GM12864 (cell line): ENCODE data around the gene AMER1.

ENCODE experiments used
- DNase-seq: peaks from one replicate; pipeline ENCODE4 v3.0.0-alpha.2; 2011; ENCODE audit warnings: low read depth
- H3K4me3 ChIP-seq: 2 replicates; pipeline ENCODE4 v1.5.1; 2011; ENCODE audit warnings: mild to moderate bottlenecking, low read depth, low read length, control low read depth
- CTCF ChIP-seq: IDR thresholded peaks from 2 replicates; pipeline ENCODE4 v1.5.1; 2011; ENCODE audit warnings: low read depth, mild to moderate bottlenecking, moderate library complexity, low read length, control low read depth, inconsistent platforms; ENCODE audit errors: missing control alignments

The AMER1 gene

GRCh38 chrX:64184396-64184795 lies 21.1 kb downstream of the AMER1 start:
- no peak for TF ChIP-seq CTCF
- no peak overlapping the region for H3K4me3 ChIP-seq
- DNase-seq: no peak

- TF ChIP-seq CTCF: no peak
- DNase-seq: no peak
Observed at GRCh38 chrX:64182208-64182607, 23.3 kb downstream of the AMER1 start.

GRCh38 chrX:64176876-64177275 lies 28.6 kb downstream of the AMER1 start:
- DNase-seq: no peak
- H3K4me3 ChIP-seq: no peak overlapping the region
- no peak for TF ChIP-seq CTCF

More at GRCh38 chrX:64182208-64182607, 23.3 kb downstream of the AMER1 start:
- no peak overlapping the region for H3K4me3 ChIP-seq

GRCh38 chrX:64169988-64170387 lies 35.5 kb downstream of the AMER1 start:
- DNase-seq: no peak

GRCh38 chrX:64152857-64153256 lies 52.7 kb downstream of the AMER1 start:
- no peak for DNase-seq
- H3K4me3 ChIP-seq: no peak overlapping the region
- TF ChIP-seq CTCF: no peak

More at GRCh38 chrX:64169988-64170387, 35.5 kb downstream of the AMER1 start:
- no peak for TF ChIP-seq CTCF
- H3K4me3 ChIP-seq: no peak overlapping the region

- no peak overlapping the region for H3K4me3 ChIP-seq
- TF ChIP-seq CTCF: no peak
- DNase-seq: no peak
Observed at GRCh38 chrX:64151911-64152310, 53.6 kb downstream of the AMER1 start.

GRCh38 chrX:64150775-64151174 lies 54.7 kb downstream of the AMER1 start:
- no peak for TF ChIP-seq CTCF
- no peak overlapping the region for H3K4me3 ChIP-seq
- no peak for DNase-seq
